HG02884 (cell line): ENCODE results near the gene GBGT1.

Experiments
- ATAC-seq: cut with Tn5 transposase; IDR thresholded peaks from one replicate; pipeline ENCODE4 v1.9.1; 2021; ENCODE audit warnings: mild to moderate bottlenecking, moderate library complexity; ENCODE audit not compliant: unreplicated experiment

GBGT1 gene

DNA sequence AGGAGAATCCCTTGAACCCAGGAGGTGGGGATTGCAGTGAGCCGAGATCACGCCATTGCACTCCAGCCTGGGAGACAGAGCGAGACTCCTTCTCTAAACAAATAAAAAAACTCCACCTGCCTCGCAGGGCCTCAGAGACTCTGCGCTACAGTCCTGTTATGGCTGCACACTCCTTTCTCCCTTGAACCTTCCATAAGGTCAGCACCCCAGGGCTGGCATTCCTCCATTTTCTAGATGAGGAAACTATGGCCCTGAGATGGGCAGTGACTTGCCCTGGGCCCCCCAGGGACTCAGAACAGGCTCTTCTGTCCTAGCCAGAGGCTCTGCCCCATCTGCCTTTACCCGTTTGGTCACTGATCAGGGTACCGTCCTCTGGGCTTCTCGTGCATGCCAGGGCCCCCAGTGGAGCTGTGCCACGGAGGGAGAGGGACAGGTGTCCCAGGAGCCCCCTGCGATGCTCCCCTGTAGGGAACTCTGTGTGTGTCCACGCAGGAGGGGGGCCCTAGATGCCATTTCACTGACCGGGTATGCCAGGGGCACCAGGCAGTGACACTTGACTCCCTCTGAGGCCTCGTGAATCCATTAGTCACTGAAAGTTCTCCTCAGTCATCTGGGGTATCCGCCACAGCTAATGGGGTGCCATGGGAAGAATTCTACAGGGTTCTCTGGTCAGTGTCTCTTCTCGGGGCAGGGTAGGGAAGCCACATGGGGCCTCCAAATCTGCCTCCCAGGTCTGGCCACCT, 58.8 kb downstream of the GBGT1 start:
- no peak for ATAC-seq

DNA sequence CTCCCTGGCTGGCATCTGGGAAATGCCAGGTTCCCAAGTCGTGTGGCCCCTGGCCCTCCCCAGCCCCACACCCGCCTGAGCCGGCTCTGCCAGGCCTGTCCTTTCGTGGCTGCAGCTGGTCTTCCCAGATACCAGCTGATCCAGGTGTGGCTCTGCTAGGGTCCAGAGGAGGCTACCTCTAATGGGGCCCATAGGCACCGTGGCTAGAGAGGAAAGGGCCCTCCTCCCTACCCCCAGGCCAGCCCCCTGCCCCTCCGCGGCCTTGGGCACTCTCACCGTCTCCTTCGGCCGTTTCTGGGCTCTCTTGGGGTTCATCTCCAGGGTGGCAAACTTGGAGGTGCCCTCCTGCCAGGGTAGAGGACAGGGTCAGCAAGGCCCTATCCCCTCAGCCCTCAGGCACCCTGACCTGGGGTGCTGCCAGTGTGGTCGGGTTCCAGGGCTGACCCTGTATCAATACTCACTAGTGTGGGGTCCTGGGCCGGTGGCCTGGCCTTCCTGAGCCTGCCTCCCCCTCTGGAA, 59.7 kb downstream of the GBGT1 start:
- ATAC-seq, result no peak

DNA sequence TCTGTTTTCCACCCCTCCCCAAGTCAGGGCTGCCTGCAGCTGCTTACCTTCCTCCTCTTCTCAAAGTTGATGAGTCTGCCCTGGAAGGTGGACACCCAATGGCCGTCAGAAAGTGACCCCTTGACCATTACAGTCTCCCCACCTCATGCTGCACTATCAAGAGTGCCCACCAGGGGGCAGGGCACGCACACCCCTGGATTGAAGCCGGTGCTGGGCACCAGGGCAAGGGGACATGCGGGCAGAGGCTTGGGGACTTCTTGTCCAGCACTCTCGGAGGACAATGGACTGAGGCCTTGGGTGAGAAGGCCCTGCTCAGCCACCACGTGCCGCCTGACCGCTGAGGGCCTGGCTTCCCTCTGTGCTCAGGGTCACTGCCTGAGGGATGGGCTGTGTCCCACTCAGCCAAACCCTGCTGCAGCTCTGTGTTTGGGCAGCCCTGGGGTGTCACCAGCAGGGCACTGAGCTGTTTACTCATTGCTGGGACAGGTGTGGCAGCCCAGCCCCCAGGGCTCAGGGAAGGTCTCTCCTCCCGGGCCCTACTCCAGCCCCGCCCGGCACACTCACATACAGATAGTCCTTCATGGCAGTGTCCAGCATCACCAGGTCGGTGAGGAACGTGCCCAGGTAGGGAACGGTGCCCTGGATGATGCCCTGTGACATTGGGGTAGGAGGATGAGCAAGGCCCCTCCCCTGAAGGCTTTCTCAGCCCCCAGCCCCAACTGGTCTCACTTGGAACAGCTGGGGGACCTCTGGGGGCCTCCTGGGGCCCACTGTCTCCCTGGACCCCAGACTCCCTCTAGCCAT, 60.3 kb downstream of the GBGT1 start:
- ATAC-seq, result no peak
